ENCODE results near the gene KRTAP9-1.
A peak's percentile ranks its signal among the peaks of the same experiment; 100 is the strongest.
"Not testable (repeated sequence)": the region's sequence is repeated elsewhere in the genome, so short reads cannot be mapped to it uniquely, and the experiment has no call there.

Gene KRTAP9-1, protein sequence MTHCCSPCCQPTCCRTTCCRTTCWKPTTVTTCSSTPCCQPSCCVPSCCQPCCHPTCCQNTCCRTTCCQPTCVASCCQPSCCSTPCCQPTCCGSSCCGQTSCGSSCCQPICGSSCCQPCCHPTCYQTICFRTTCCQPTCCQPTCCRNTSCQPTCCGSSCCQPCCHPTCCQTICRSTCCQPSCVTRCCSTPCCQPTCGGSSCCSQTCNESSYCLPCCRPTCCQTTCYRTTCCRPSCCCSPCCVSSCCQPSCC

DNA sequence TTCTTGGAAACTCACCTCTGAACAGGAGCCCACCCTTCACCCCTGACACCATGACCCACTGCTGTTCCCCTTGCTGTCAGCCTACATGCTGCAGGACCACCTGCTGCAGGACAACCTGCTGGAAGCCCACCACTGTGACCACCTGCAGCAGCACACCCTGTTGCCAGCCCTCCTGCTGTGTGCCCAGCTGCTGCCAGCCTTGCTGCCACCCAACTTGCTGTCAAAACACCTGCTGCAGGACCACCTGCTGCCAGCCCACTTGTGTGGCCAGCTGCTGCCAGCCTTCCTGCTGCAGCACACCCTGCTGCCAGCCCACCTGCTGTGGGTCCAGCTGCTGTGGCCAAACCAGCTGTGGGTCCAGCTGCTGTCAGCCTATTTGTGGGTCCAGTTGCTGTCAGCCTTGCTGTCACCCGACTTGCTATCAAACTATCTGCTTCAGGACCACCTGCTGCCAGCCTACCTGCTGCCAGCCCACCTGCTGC lies at the start of gene KRTAP9-1:
Gene KRTAP9-1, plus strand, starts transcription at position 51 of the 482 bp plus-strand sequence. Its CDS starts 0 bp downstream, at position 51.
- ATAC-seq: not testable (repeated sequence)

GRCh38 chr17:41140360-41141131 lies 49.1 kb upstream of the KRTAP9-1 start, which contains the start of gene KRTAP4-6:
Gene KRTAP4-6 (minus strand): TSS chr17:41140544. CDS start chr17:41140487, 57 bp downstream.
- no peak for ATAC-seq

- ATAC-seq: no peak
These were observed 48.3 kb upstream of the KRTAP9-1 start for GRCh38 chr17:41141361-41141760.

DNA sequence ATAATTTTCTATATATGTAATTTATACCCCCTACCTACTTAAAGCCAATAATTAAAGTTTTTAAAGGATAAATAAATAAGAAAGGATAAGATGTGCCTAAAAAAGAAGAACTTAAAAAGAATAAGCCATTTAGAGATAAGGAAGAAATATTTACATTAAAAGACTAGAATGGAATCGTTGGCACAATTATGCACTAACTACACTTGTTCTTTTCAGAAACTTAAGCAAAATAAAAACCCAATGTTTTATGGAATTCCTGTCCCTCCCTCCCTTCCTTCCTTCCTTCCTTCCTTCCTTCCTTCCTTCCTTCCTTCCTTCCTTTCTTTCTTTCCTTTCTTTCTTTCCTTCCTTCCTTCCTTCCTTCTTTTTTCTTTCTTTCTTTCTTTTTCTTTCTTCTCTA lies 44.8 kb upstream of the KRTAP9-1 start:
- ATAC-seq: no peak

DNA sequence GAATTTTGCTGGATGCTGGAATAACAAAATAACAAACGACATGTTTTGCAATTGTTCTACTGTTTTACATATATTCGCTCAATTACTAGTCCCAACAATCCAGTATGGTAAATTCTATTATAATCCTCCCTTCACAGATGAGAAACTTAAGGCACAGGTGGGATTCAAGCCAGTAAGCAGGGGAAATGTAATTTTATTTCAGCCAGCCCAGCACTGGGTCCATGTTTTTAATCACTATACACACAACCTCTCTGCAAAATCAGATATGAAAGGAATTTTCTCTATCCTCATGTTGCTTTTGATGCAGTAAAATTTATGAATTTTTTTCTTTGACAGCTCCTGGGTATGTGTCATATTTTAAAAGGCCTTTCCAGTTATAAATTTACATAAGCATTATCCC lies 44.4 kb upstream of the KRTAP9-1 start:
- ATAC-seq: no peak

DNA sequence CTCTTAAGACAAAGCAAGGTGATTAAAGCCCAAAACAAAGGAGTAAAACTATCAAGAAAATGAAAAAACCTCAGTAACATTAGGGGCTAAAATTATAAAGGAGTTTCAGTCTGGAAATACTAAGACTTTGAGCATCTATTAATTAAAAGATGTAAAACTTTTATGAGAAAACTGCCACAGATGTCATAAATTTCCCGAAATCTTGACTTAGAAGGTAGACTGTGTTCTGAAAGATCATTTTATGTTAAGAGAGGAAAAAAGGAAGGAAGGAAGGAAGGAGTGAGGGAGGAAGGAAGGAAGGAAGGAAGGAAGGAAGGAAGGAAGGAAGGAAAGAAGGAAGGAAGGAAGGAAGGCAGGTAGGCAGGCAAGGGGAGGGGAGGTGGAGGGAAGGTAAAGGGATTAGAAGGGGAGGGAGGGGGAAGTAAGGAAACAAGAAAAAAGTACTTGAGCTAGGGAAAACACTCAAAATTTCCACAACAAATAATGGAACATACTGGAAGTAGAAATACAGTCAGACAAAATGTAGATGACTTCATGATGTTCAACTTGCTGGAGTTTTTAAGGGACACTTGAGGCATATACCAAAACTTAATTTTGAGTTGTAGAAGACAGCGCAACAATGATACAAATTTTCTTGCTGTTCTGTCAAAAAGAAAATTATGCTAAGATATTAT lies 42.0 kb upstream of the KRTAP9-1 start:
- no peak for ATAC-seq

DNA sequence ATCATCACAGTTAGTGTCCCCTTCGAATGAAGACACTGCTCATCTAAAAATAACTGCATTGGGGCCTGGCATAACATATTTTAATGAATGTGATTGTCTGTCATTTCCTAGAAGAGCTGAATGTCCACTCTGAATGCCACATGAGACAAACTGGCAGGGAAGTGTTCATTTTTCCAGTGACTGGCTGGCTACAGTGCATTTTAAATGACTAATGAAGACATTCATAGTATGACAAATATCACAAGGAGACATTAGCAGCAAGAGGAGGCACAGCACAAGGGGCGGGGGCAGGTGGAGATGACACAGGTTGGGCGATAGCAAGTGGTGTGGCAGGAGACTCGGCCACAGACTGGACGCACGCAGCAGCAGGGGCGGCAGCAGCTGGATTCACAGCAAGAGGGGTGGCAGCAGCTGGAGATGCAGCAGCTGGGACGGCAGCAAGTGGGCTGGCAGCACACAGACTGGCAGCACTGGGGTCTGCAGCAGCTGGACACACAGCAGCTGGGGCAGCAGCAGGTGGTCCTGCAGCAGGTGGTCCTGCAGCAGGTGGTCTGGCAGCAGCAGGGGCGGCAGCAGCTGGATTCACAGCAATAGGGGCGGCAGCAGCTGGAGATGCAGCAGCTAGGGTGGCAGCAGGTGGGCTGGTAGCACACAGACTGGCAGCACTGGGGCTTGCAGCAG lies 40.6 kb upstream of the KRTAP9-1 start:
- ATAC-seq: not testable (repeated sequence)

DNA sequence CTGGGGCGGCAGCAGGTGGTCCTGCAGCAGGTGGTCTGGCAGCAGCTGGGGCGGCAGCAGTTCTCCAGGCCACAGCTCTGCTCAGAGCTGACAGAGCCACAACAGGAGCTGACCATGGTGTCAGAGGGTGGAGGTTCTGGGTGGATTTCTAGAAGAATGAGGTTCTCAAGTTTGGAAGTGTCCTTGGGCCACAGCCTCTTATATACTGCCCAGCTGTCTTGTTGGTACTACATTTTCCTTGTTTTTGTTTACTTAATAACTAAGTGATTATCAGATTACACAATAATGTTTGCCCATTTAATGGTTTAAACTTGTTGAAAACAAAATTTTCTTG lies 40.1 kb upstream of the KRTAP9-1 start, which contains the start of gene KRTAP4-5:
Gene KRTAP4-5, minus strand, starts transcription at position 174 of the 334 bp plus-strand sequence. Its CDS starts 58 bp downstream, at position 116.
- no peak for ATAC-seq

DNA sequence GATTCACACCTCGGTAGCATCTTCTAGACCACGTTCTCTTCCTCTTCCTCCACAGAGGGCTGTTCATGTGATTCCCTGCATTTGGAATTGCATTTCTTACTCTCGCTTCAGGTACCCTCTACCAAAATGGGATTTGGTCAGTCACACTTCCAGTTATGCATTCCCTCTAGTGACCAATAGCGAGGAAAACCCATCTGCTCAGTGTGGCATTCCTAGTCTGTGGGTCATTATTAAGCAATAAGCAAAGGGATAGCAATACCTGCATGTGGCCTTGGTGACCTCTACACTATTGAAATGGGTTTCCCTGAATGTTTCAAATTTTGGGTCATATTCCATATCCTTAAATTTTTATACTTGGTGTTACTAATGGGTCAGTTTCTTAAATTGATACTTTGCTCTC lies 39.7 kb upstream of the KRTAP9-1 start:
- ATAC-seq: no peak

- no peak for ATAC-seq
These were observed 38.2 kb upstream of the KRTAP9-1 start for GRCh38 chr17:41151525-41151924.

GRCh38 chr17:41153856-41154255 lies 35.8 kb upstream of the KRTAP9-1 start:
- no peak for ATAC-seq

- not testable (repeated sequence) for ATAC-seq
These were observed 29.5 kb upstream of the KRTAP9-1 start for GRCh38 chr17:41160190-41160589.

DNA sequence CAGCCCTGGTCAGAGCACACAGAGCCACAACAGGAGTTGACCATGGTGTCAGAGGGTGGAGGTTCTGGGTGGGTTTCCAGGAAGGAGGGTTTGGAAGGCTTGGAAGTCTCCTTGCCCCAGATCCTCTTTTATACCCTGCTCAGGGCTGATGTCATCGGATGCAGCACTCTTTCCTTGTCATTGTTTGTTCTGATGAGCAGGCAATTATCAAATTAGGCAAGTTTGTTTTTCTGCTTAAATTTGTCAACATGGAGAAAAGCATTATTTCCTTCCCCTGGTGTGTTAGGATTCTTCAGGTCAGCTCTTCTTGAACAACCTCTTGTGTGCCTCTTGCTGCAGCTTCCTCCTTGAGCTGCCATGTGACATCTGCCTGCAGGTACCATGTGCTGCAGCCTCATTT lies 29.0 kb upstream of the KRTAP9-1 start, which contains the start of gene KRTAP4-4:
Gene KRTAP4-4, minus strand, starts transcription at position 101 of the 400 bp plus-strand sequence. Its CDS starts 57 bp downstream, at position 44.
- ATAC-seq: no peak

GRCh38 chr17:41163828-41164227 lies 25.9 kb upstream of the KRTAP9-1 start:
- no peak for ATAC-seq

DNA sequence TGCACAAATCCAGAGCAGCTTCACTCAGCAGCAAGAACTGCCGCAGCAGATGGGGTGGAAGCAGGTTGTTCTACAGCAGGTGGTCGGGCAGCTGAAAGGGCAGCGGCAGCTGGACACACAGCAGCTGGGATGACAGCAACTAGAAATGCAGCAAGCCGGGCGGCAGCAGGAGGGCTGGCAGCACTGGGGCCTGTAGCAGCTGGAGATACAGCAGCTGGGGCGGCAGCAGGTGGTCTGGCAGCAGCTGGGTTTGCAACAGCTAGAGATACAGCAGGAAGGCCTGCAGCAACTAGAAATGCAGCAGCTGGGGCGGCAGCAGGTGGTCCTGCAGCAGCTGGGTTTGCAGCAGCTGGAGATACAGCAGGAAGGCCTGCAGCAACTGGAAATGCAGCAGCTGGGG lies 22.1 kb upstream of the KRTAP9-1 start:
- no peak for ATAC-seq

DNA sequence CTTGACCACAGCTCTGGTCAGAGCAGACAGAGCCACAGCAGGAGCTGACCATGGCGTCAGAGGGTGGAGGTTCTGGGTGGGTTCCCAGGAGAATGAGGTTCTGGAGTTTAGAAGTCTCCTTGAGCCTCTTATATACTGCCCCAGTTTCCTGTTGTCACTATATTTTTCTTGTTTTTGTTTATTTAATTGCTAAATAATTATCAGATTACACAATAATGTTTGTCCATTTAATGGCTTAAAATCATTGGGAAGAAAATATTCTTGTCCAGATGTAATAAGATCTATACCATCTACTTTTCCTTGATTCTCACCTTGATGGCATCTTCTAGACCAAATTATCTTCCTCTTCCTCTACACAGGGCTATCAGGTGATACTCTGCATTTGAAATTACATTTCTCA lies 21.6 kb upstream of the KRTAP9-1 start, which contains the start of gene KRTAP4-3:
Gene KRTAP4-3, minus strand, starts transcription at position 101 of the 400 bp plus-strand sequence. Its CDS starts 49 bp downstream, at position 52.
- ATAC-seq: no peak

GRCh38 chr17:41171886-41172285 lies 17.8 kb upstream of the KRTAP9-1 start:
- ATAC-seq: no peak

- peak in 1 of 2 donors; percentile 41 for ATAC-seq
These were observed 12.8 kb upstream of the KRTAP9-1 start for GRCh38 chr17:41176744-41177387.

DNA sequence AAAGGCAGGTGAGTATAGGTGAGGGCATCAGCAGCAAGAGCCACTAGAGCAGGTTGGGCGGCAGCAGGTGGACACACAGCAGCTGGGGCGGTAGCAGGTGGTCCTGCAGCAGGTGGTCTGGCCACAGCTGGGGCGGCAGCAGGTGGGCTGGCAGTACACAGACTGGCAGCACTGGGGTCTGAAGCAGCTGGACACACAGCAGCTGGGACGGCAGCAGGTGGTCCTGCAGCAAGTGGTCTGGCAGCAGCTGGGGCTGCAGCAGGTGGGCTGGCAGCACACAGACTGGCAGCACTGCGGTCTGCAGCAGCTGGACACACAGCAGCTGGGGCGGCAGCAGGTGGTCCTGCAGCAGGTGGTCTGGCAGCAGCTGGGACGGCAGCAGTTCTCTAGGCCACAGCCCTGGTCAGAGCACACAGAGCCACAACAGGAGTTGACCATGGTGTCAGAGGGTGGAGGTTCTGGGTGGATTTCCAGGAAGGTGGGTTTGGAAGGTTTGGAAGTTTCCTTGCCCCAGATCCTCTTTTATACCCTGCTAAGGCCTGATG lies 11.9 kb upstream of the KRTAP9-1 start, which contains the start of gene KRTAP4-2:
Gene KRTAP4-2, minus strand, starts transcription at position 495 of the 545 bp plus-strand sequence. Its CDS starts 57 bp downstream, at position 438.
- no peak for ATAC-seq

DNA sequence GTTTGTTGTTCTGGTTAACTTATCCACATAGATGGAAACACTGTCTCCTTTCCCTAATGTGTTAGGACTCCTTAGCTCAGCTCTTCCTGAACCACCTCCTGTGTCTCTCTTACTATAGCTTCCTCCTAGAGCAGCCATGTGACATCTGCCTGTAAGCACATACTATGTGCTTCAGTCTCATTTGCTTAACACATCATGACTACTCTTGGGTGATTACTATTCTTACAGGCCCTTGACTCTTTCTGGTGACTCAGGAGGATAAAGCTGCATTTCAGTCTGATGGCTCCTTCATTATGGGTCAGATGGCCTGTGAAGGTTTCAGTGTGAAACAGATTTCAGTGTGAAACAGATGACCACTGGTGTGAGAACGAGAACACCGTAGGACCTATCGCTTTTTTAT lies 11.3 kb upstream of the KRTAP9-1 start:
- ATAC-seq: peak in 1 of 2 donors; percentile 30

All from activated CD4-positive, CD25-positive, alpha-beta regulatory T cell treated with anti-CD3 and anti-CD28 coated beads, Interleukin-2, amount 50 U/mL, for 24 hours (primary cell).